H1 (cell line): Measurements from ENCODE around the gene CERKL. TPM values are rescaled to one million over a fixed set of nuclear protein-coding genes. Genes with fewer than 3 reads are reported as not detected.

ENCODE experiments used
- CTCF ChIA-PET: fragments of 300-600 bp; sonication (Branson Sonifier 250); formaldehyde crosslinking; loops from one replicate; lab custom pipeline; 2021; ENCODE audit not compliant: partially characterized antibody; lab: Charles Lee
- POLR2A ChIA-PET: fragments of 300-600 bp; sonication (Branson Sonifier 250); formaldehyde crosslinking; loops from one replicate; lab custom pipeline; 2021; ENCODE audit warnings: inconsistent platforms; ENCODE audit not compliant: partially characterized antibody; lab: Charles Lee
- DNase-seq, 2 experiments: peaks; one replicate each; pipeline versions ENCODE4 v3.0.0 to v3.0.0-alpha.2; 2010 to 2022; ENCODE audit warnings: low spot score in 2 of 2, low read depth in 1 of 2, mixed read lengths in 1 of 2
- FAIRE-seq: peaks from 2 replicates; lab custom pipeline; 2011; peaks lifted over from hg19 to GRCh38; lab: Jason Lieb, UNC
- H2AFZ ChIP-seq: 2 replicates; pipeline ENCODE4 v1.8.1; 2012; ENCODE audit warnings: low read length, inconsistent platforms
- H2AK5ac ChIP-seq: 2 replicates; pipeline ENCODE4 v1.6.1; 2013; ENCODE audit warnings: low read depth, low read length
- H2BK120ac ChIP-seq: replicated peaks from 2 replicates; pipeline ENCODE3; 2013; ENCODE audit warnings: low read depth, low read length, inconsistent platforms
- H2BK12ac ChIP-seq: 2 replicates; pipeline ENCODE4 v1.6.1; 2013; ENCODE audit warnings: low read depth, low read length
- H2BK15ac ChIP-seq: 2 replicates; pipeline ENCODE4 v1.6.1; 2013; ENCODE audit warnings: low read length
- H2BK20ac ChIP-seq: 2 replicates; pipeline ENCODE4 v1.6.1; 2013; ENCODE audit warnings: low read length
- H2BK5ac ChIP-seq: 2 replicates; pipeline ENCODE4 v1.6.1; 2013; ENCODE audit warnings: low read depth, low read length
- H3K14ac ChIP-seq: 2 replicates; pipeline ENCODE4 v1.6.1; 2013; ENCODE audit warnings: inconsistent platforms; ENCODE audit not compliant: insufficient read length
- H3K18ac ChIP-seq: 2 replicates; pipeline ENCODE4 v1.6.1; 2013; ENCODE audit warnings: low read length; ENCODE audit errors: extremely low read depth
- H3K23ac ChIP-seq: 2 replicates; pipeline ENCODE4 v1.6.1; 2013; ENCODE audit warnings: inconsistent platforms; ENCODE audit not compliant: insufficient read length
- H3K23me2 ChIP-seq: 2 replicates; pipeline ENCODE4 v1.6.1; 2013; ENCODE audit warnings: low read depth, low read length
- H3K27ac ChIP-seq: 2 replicates; pipeline ENCODE4 v1.6.1; 2011; ENCODE audit warnings: low read depth, low read length, inconsistent platforms
- H3K27me3 ChIP-seq, 4 experiments: replicated peaks in 1 of 4; 1 replicate in 1 of 4; 2 replicates in 3 of 4; pipeline versions ENCODE4 v1.6.1 to v1.8.1; 2011 to 2013; ENCODE audit warnings: low read length in 3 of 4, mild to moderate bottlenecking in 3 of 4, inconsistent platforms in 2 of 4, mixed read lengths in 2 of 4, moderate library complexity in 1 of 4; ENCODE audit not compliant: control insufficient read depth in 3 of 4, insufficient read depth in 3 of 4; ENCODE audit errors: extremely low read depth in 1 of 4
- H3K36me3 ChIP-seq, 4 experiments: 2 replicates each; pipeline versions ENCODE4 v1.6.1 to v1.8.1; 2011 to 2013; ENCODE audit warnings: mild to moderate bottlenecking in 4 of 4, low read length in 3 of 4, moderate library complexity in 2 of 4, control low read depth in 1 of 4, inconsistent platforms in 1 of 4; ENCODE audit not compliant: insufficient read depth in 4 of 4, control insufficient read depth in 2 of 4
- H3K4ac ChIP-seq: replicated peaks from 2 replicates; pipeline ENCODE3; 2013; ENCODE audit warnings: low read length, low read depth, mixed read lengths, inconsistent platforms; ENCODE audit not compliant: insufficient read length
- H3K4me1 ChIP-seq, 4 experiments: replicated peaks in 1 of 4; 1 replicate in 1 of 4; 2 replicates in 3 of 4; pipeline versions ENCODE4 v1.6.1 to v1.8.1; 2011 to 2013; ENCODE audit warnings: low read length in 3 of 4, inconsistent platforms in 2 of 4, mixed read lengths in 1 of 4; ENCODE audit not compliant: insufficient read depth in 4 of 4, control insufficient read depth in 3 of 4
- H3K4me2 ChIP-seq, 2 experiments: 2 replicates each; pipeline versions ENCODE4 v1.6.1 to v1.8.1; 2011 to 2013; ENCODE audit warnings: low read depth in 2 of 2, low read length in 2 of 2, control low read depth in 1 of 2, inconsistent platforms in 1 of 2, mild to moderate bottlenecking in 1 of 2; ENCODE audit not compliant: insufficient read depth in 1 of 2
- H3K4me3 ChIP-seq, 4 experiments: fragments of 200-600, 300-600 bp in 1 of 4; sonication (generic), shearing (Covaris generic), sonication (Bioruptor Twin) in 1 of 4; 2 replicates each; pipeline versions ENCODE4 v1.5.1 to v1.8.1; 2011 to 2016; ENCODE audit warnings: low read length in 4 of 4, low read depth in 3 of 4, control low read depth in 2 of 4, inconsistent platforms in 2 of 4, mild to moderate bottlenecking in 2 of 4, mixed read lengths in 1 of 4, moderate library complexity in 1 of 4; ENCODE audit not compliant: insufficient read depth in 2 of 4; ENCODE audit errors: extremely low read depth in 1 of 4
- H3K56ac ChIP-seq: replicated peaks from 2 replicates; pipeline ENCODE3; 2013; ENCODE audit warnings: low read depth, mild to moderate bottlenecking, mixed read lengths, low read length, inconsistent platforms; ENCODE audit not compliant: insufficient read length
- H3K79me1 ChIP-seq: 2 replicates; pipeline ENCODE4 v1.6.1; 2013; ENCODE audit warnings: low read depth, low read length, control low read depth
- H3K79me2 ChIP-seq, 2 experiments: 2 replicates each; pipeline versions ENCODE4 v1.6.1 to v1.8.1; 2012 to 2013; ENCODE audit warnings: low read length in 2 of 2, mild to moderate bottlenecking in 2 of 2, inconsistent platforms in 1 of 2; ENCODE audit not compliant: insufficient read depth in 2 of 2, control insufficient read depth in 1 of 2
- H3K9ac ChIP-seq, 4 experiments: replicated peaks in 1 of 4; 1 replicate in 1 of 4; 2 replicates in 3 of 4; pipeline versions ENCODE4 v1.6.1 to v1.8.1; 2011 to 2013; ENCODE audit warnings: low read depth in 3 of 4, low read length in 3 of 4, control low read depth in 2 of 4, mild to moderate bottlenecking in 2 of 4, moderate library complexity in 2 of 4, inconsistent platforms in 1 of 4; ENCODE audit errors: extremely low read depth in 1 of 4
- H3K9me3 ChIP-seq, 2 experiments: 2 replicates each; pipeline versions ENCODE4 v1.6.1 to v1.8.1; 2012 to 2013; ENCODE audit warnings: mild to moderate bottlenecking in 2 of 2, moderate library complexity in 2 of 2, control low read depth in 1 of 2, inconsistent platforms in 1 of 2, low read depth in 1 of 2, low read length in 1 of 2, mixed read lengths in 1 of 2; ENCODE audit not compliant: insufficient read depth in 2 of 2
- H4K20me1 ChIP-seq, 2 experiments: replicated peaks in 1 of 2; 2 replicates each; pipeline versions ENCODE3 to v1.8.1; 2011 to 2013; ENCODE audit warnings: inconsistent platforms in 2 of 2, low read length in 2 of 2, mild to moderate bottlenecking in 1 of 2; ENCODE audit not compliant: insufficient read depth in 2 of 2, control insufficient read depth in 1 of 2
- H4K5ac ChIP-seq: 2 replicates; pipeline ENCODE4 v1.6.1; 2013; ENCODE audit warnings: low read length, low read depth, mixed read lengths, inconsistent platforms; ENCODE audit not compliant: insufficient read length
- H4K8ac ChIP-seq: 2 replicates; pipeline ENCODE4 v1.8.0; 2013; ENCODE audit warnings: mild to moderate bottlenecking, moderate library complexity, low read length, inconsistent platforms; ENCODE audit not compliant: insufficient read depth; ENCODE audit errors: extremely low read depth
- H4K91ac ChIP-seq: replicated peaks from 2 replicates; pipeline ENCODE3; 2013; ENCODE audit warnings: low read length, mixed read lengths, inconsistent platforms; ENCODE audit not compliant: insufficient read length
- CBX5 ChIP-seq: fragments of 300-800, 300-1000 bp; sonication (generic); IDR thresholded peaks from 2 replicates; pipeline ENCODE4 v1.7.1; 2016; ENCODE audit warnings: antibody characterized with exemption, low read length, low read depth
- CTCF ChIP-seq, 3 experiments: IDR thresholded peaks; 1 replicate in 2 of 3; 2 replicates in 1 of 3; pipeline versions ENCODE4 v1.5.1 to v1.6.1; 2011; ENCODE audit warnings: low read length in 3 of 3, mild to moderate bottlenecking in 3 of 3, inconsistent platforms in 2 of 3, low read depth in 1 of 3, moderate library complexity in 1 of 3; ENCODE audit not compliant: insufficient read depth in 1 of 3; ENCODE audit errors: control extremely low read depth in 1 of 3
- NANOG ChIP-seq: IDR thresholded peaks from 2 replicates; pipeline ENCODE4 v1.6.1; 2011; ENCODE audit warnings: low read length, low read depth, mild to moderate bottlenecking, inconsistent platforms; ENCODE audit not compliant: insufficient read depth, poor library complexity, severe bottlenecking
- RBBP5 ChIP-seq: IDR thresholded peaks from 2 replicates; pipeline ENCODE4 v1.7.1; 2012; ENCODE audit warnings: low read depth, mild to moderate bottlenecking, inconsistent platforms, low read length, moderate library complexity, borderline replicate concordance
- SIX5 ChIP-seq: IDR thresholded peaks from 2 replicates; pipeline ENCODE4 v1.6.1; 2011; ENCODE audit warnings: mild to moderate bottlenecking, low read depth, low read length
- SRF ChIP-seq: IDR thresholded peaks from 2 replicates; pipeline ENCODE4 v1.6.1; 2011; ENCODE audit warnings: mild to moderate bottlenecking, low read depth, low read length, moderate library complexity
- TBP ChIP-seq: IDR thresholded peaks from 2 replicates; pipeline ENCODE4 v1.6.1; 2011; ENCODE audit warnings: low read depth, low read length, improper control_type of control experiment
- TEAD4 ChIP-seq: IDR thresholded peaks from 2 replicates; pipeline ENCODE4 v1.6.1; 2012; ENCODE audit warnings: low read depth, low read length, inconsistent platforms, mixed read lengths
- USF2 ChIP-seq: IDR thresholded peaks from 2 replicates; pipeline ENCODE4 v1.6.1; 2011; ENCODE audit warnings: low read length, improper control_type of control experiment
- WGBS, 2 experiments: shearing (Covaris generic) in 1 of 2; methylation state at CpG; one replicate each; pipeline versions ENCODE4 v1.1.6 to v1.1.7; 2013 to 2015; ENCODE audit warnings: low lambda C conversion rate in 2 of 2, mixed read lengths in 2 of 2, inconsistent platforms in 1 of 2, low coverage in 1 of 2, missing lambda C conversion rate in 1 of 2; ENCODE audit not compliant: insufficient replicate concordance in 2 of 2, insufficient coverage in 1 of 2, insufficient read length in 1 of 2; ENCODE audit errors: extremely low coverage in 1 of 2, missing lambda C conversion rate in 1 of 2; 5-methylcytosine and 5-hydroxymethylcytosine counted together
- polyA plus RNA-seq, 7 experiments: library from polyadenylated mRNA; depleted of rRNA in 3 of 7; stranded (reverse) in 5 of 7; unstranded in 2 of 7; fragments of >200 nt in 5 of 7; fragments of 200-250 nt in 2 of 7; gene quantifications; 1 replicate in 5 of 7; 2 replicates in 1 of 7; 4 replicates in 1 of 7; pipeline versions ENCODE4 v1.2.1 to v1.2.3, GENCODE V29; 2011 to 2013; ENCODE audit warnings: missing spikeins in 2 of 7, mixed read lengths in 2 of 7
- total RNA-seq: library from RNA; stranded (reverse); fragmentation: NEBNext Ultra II Directional; extraction: Animal tissue kit (Norgen Biotek cat#: 25700); gene quantifications from 2 replicates; pipeline ENCODE4 v1.2.1, GENCODE V29; 2021

CERKL gene
- total and polyA plus RNA-seq, 2 of the 8 experiments (the other 6 are each of a cell fraction or from before 2014, with no cell fraction given): 0.05 TPM; not detected in 1

GRCh38 chr2:181667234-181667633 lies 10.3 kb upstream of the CERKL start:
- H2BK120ac ChIP-seq: no peak overlapping the region
- no peak overlapping the region for H3K56ac ChIP-seq
- H3K14ac ChIP-seq: no peak overlapping the region
- H2BK5ac ChIP-seq: no peak overlapping the region
- no peak overlapping the region for H2AK5ac ChIP-seq
- no peak overlapping the region for H3K9ac ChIP-seq
- no peak overlapping the region for H3K27ac ChIP-seq
- no peak for DNase-seq
- peaks cover 7 to 9% of the 10 kb centered on the region in 2 experiments; a peak in 3 of 4 replicates for H3K9me3 ChIP-seq
- H2BK20ac ChIP-seq: no peak overlapping the region
- no peak overlapping the region for H3K4ac ChIP-seq
- no peaks in the 10 kb centered on the region; a peak in 2 of 7 replicates for H3K27me3 ChIP-seq
- no peaks in the 10 kb centered on the region for H3K23me2 ChIP-seq
- POLR2A ChIA-PET: interaction anchor here (1.0 to 2.4 kb wide), 3 partner anchors 11 to 13 kb away, joined by 3 to 6 read pairs (median 3); partner anchors contain the start of genes CERKL and NEUROD1
- H3K79me2 ChIP-seq: no peaks in the 10 kb centered on the region
- no peak for FAIRE-seq
- H3K23ac ChIP-seq: no peak overlapping the region
- no peak overlapping the region for H2BK15ac ChIP-seq
- H3K79me1 ChIP-seq: no peaks in the 10 kb centered on the region
- peaks cover 0 to 2% of the 10 kb centered on the region in 2 experiments for H4K20me1 ChIP-seq
- no peak overlapping the region for H3K18ac ChIP-seq
- peaks cover 1 to 5% (median 4%) of the 10 kb centered on the region in 4 experiments; a peak in 6 of 7 replicates for H3K4me1 ChIP-seq
- H2BK12ac ChIP-seq: no peak overlapping the region
- WGBS, 2 experiments: 35% methylated on average over 1 of the region's 1 CpG; no CpG with 5 or more reads in 1 of the 2 experiments
- H3K4me3 ChIP-seq: peak overlapping the region in 1 of 4 experiments; percentile 32; a peak in 1 of 8 replicates
- peak overlapping the region; percentile 7 to 25; a peak in 2 of 4 replicates for H3K4me2 ChIP-seq
- CTCF ChIA-PET: interaction anchor here (0.8 to 2.1 kb wide), 6 partner anchors 9 to 201 kb away, joined by 3 to 8 read pairs (median 4); no protein-coding TSS in a partner anchor
- H4K5ac ChIP-seq: no peak overlapping the region
- H4K91ac ChIP-seq: no peak overlapping the region
- no peaks in the 10 kb centered on the region; a peak in 1 of 8 replicates for H3K36me3 ChIP-seq
- H2AFZ ChIP-seq: no peak overlapping the region
- no peak overlapping the region for H4K8ac ChIP-seq
- no peak for TF ChIP-seq CBX5
- no peak for TF ChIP-seq SRF
- TF ChIP-seq TBP: no peak
- TF ChIP-seq CTCF (IDR thresholded peaks at IDR 0.05; ENCODE audit: control extremely low read depth in 1 of 3, insufficient read depth in 1 of 3, low read depth in 1 of 3, low read length in 3 of 3): no peak
- no peak for TF ChIP-seq USF2
- TF ChIP-seq NANOG: no peak
- TF ChIP-seq RBBP5: no peak
- no peak for TF ChIP-seq TEAD4
- no peak for TF ChIP-seq SIX5
